Measurements from ENCODE around the gene CNTN4. TPM values are rescaled to one million over a fixed set of nuclear protein-coding genes. Genes with fewer than 3 reads are reported as not detected.

Gene CNTN4
- total RNA-seq, 1 donor from 2014 or later: not detected

DNA sequence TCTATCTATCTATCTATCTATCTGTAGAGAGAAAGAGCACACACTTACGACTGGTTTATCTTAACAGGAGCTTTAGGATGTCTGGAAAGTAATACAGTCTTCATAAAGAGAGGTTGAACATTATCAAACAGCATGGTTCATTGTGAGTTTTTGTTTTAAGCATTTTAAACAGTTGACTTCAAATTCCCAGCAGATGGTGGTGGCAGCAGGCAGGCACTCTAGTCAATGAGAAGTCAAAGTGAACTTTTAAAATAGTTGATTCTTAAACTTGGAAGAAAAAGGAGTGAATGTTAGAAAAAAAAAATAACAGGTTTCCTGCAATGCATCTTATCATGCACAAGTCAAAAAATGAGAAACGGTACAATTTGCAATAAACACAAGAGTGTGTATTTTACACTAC, 578.8 kb downstream of the CNTN4 start:
- intact Hi-C loops (cut with micrococcal nuclease): no loop called here

DNA sequence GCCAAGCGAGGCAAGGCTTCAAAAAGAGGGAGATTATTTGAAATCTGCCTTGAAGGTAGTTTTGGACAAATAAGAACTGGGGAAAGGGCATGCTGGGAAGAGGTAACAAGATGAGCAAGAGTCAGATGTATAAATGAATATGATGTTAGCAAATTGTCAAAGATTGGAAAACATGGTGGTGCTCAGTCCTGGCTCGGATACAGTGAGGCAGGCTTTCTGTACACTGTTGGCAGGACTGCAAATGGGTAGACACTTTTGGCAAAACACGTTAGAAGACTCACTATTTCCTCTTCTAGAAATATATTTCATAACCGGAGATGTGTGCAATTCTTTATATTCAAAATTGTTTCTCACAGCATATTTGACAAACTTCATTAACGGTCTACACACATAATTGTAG, 581.6 kb downstream of the CNTN4 start:
- intact Hi-C loops (cut with micrococcal nuclease): no loop called here

DNA sequence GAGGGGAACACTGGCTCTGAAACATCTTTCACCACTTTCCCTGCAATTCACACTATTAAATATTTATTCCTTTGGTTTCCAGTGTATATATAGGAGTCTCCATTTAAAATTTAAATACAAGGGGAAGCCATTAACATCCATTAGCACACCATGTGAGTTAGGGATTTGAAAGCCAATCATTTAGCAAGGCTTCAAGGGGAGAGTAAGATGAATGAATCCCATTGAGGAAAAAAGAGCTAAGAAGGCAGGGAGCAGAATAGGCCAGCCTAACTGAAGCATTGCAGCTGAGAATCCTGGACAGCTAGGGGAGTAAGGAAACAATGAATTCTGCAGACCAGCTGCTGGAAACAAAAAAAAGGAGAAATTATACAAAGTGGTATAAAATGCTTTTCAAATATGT, 585.4 kb downstream of the CNTN4 start:
- intact Hi-C loops (cut with micrococcal nuclease): no loop called here

DNA sequence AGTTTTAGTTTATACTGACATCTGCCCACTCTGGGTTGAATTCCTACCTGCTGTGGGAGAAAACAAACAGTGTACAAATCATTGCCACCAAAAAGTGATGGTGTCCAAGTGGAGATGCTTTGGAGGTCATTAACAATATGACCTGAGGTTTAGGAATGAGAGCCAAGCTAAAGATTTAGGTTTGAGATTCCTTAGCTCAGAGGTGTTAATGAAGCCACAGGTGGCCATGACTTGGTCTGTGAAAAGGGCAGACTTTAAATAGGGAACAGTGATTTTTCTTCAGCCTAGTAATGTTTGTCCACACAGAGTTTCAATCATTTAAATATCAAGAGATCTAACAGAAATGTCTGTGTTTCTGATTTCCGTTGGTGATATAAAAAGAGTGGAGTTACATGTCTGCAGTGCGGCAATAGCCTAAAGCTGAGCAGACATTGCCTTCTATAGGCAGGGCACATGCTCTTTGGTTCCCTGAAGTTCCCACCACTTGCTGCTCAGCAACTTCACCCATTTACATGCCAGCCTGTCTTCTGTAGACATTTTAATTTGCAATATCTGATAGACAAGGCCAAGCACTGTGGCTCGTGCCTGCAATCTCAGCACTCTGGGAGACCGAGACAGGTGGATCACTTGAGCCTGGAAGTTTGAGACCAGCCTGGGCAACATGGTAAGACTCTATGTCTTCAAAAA, 588.3 kb downstream of the CNTN4 start:
- intact Hi-C loops (cut with micrococcal nuclease): no loop called here

DNA sequence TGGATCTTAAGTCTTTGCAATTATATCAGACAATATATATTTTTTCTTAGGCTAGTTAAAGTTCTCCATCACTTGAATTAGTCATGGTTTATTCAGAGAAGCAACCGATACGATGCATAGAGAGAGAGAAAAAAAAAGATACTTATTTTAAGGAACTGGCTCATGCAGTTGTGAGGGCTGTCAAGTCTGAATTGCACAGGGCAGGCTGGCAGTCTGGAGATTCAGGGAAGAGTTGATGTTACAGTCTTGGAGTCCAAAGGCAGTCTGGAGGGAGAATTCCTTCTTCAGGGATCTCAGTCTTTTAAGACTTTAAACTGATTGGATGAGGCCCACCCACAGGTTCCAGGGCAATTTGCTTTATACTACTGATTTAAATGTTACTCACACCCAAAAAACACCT, 598.9 kb downstream of the CNTN4 start:
- intact Hi-C loops (cut with micrococcal nuclease): no loop called here

DNA sequence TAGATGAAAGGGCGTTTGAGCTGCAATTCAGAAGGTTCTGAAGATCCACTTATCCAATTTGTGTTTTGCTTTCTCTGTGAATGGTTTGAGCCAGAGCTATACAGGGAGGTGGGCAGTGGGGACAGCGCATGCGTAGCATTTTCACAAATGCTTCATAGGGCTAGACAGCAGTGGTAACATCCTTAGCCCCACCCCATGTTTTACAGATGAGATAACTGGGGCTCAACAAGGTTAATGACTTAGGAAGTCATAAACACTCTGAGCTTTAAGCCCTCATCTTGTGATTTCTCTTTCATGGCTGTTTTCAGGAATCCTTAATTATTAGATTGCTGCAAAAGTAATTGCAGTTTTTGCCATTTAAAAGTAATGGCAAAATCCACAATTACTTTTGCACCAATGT, 602.8 kb downstream of the CNTN4 start:
- intact Hi-C loops (cut with micrococcal nuclease): no loop called here

DNA sequence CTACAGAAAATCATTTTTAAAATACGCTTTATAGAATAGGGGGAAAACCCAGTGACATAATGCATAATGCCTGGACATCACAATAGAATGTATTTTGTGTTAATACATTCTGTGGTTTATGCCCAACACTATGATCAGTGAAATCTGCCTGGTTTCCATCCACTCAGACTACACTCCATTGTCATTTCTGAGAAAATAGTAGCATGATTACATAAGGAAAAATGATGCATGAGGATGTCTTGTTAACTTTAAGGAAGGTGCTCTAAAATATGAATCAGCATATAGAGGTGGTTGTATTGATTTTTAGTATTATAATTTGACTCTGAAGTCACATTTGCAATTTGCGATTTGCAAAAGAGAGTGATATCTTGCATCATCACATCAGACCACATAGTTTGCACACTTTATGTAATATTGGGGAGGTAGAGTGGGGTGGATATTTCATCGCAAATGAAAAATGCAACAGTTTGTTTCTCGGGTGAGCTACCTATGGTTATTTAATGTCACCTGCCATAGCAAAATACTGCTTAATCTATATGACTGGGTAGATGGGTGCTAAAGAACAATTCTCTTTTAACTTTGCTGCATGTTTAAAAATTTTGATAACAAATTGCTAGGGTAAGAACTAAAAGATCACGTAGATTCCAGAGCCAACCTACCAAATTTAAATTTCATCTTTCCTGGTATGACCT, 607.6 kb downstream of the CNTN4 start:
- intact Hi-C loops (cut with micrococcal nuclease): loop anchor here (5.0 kb wide), 1 partner anchor 466 kb away; no protein-coding TSS in a partner anchor

DNA sequence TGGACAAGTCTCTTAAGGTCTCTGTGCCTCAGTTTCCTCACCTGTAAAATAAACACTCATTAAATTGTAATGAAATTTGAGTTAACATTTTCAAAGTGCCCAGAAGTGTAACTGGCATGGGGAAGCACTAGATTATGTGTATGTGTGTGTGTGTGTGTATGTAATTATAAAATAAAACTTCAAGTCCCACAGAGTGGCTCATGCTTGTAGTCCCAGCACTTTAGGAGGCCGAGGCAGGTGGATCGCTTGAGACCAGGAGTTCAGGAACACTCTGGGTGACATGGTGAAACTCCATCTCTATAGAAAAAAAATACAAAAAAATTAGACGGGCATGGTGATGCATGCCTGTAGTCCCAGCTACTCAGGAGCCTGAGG, 608.2 kb downstream of the CNTN4 start:
- intact Hi-C loops (cut with micrococcal nuclease): loop anchor here (5.0 kb wide), 1 partner anchor 465 kb away; no protein-coding TSS in a partner anchor

DNA sequence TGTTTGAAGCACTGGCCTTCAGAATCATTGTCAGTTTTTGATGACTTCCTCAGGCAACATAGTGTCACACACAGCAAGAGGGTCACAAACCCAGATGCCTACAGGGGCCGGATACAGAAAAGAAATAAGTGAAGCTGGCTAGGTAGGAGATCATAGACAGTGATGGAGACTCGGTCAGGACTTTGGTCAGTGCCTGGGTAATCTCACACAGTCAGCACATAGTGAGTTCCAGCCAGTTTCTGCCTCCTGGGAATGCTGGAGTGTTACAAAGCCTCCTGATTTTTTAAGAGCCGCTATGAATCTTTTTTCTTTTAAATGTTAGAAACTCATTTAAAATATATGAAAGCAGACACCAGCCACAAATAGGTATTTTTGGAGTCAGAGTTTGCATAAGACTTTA, 612.4 kb downstream of the CNTN4 start:
- intact Hi-C loops (cut with micrococcal nuclease): no loop called here

DNA sequence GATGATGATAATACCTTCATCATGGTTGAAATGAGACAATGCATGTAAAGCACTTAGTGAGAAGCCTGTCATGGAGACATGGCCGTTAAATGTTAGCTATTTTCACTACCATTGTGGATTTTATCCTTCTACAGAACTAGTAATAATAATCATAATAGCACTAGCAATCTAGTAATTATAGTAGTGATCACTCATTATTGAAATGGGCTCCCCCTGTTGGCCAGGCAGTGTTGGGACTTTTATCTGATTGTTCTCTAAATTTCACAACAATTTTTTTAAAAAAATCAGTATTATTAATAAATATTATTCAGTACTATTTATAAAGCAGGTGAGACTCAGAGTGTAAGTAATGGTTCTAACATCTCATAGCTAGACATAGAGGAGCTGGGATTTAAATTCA, 615.3 kb downstream of the CNTN4 start:
- intact Hi-C loops (cut with micrococcal nuclease): no loop called here

DNA sequence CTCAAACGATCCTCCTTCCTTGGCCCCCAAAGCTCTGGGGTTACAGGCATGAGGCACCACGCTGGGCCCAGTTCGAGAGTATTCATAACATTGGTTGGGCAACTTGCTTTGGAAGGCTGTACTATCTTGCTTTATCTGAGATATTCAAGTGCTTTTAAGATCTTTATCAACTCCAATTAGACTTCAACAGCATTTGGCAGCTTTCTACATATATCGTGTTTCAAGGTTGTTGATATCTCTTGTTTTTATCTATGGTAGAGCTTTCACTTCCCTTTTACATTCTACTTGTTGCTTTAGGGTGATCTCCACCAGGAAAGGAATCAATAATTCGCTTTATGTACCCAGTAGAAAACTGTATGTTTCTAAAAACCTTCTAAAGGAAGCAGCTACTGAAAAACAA, 616.2 kb downstream of the CNTN4 start:
- intact Hi-C loops (cut with micrococcal nuclease): no loop called here

DNA sequence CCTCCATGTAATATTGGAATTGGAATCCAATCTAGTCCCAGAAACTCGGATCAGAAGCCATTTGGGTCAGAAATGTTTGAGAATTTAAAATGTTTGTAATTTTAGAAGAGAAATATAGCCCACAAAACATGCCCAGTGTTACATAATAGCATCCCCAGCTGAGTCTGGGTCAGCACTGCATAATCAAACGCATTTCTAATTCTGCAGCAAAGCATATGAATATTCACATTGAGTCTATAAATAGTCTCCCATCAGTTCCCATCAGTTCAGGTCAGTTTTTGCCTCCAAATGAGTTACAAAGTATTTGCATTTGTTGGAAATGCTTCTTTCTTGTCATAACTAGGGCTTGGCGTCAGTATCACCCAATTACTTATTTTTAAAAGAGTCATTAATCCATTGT, 628.4 kb downstream of the CNTN4 start:
- intact Hi-C loops (cut with micrococcal nuclease): no loop called here

DNA sequence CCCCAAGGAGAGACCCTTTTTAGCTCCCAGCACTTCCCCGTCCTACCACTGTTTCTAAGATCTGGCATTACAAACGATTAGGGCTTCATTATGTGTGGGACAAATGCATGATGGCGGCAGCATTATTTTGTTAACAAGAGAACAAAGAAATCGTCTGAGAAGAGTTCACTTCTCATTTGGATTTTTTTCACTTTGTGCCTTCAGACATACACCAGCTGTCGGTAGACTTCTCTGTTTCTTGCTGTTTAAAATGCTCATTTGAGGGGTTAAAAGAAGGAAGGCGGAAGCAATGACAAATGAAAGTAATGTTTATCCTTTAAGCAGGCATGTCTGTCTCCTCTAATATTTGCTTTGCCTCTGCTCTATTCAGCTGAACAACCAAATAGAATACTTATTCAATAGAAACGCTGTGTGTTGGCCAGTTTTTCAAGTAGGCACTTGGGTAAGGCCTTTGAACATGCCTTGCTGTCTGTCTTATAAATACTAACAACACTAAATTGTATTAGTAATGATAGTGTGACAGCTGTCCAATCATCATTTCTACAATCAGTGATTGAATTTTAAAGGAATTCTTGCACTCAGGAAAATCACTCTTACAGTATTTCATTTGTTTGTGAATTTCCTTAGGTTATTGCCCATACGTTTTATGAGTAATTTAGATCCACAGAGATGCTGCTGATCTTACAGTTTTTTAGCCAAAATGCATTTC, 629.1 kb downstream of the CNTN4 start:
- intact Hi-C loops (cut with micrococcal nuclease): no loop called here

DNA sequence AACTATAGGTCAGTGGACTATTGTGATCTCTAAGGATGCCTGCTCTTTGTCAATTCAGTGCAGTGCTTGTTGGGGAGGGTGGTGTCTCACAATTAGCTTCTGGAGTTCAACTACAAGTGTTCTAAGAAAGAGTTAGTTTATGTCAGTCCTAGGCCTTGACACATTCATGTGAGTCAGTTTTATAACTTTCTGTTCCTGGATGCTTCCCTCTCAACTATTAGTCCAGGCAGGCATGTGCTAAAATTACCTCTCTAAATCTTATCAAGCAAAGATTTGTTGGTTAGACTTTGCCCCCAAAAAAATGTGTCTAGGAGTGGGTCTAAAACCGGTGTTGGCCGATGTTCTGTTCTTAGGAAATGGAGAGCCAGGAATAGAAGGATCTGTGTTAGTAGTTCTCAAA, 633.2 kb downstream of the CNTN4 start:
- intact Hi-C loops (cut with micrococcal nuclease): no loop called here

DNA sequence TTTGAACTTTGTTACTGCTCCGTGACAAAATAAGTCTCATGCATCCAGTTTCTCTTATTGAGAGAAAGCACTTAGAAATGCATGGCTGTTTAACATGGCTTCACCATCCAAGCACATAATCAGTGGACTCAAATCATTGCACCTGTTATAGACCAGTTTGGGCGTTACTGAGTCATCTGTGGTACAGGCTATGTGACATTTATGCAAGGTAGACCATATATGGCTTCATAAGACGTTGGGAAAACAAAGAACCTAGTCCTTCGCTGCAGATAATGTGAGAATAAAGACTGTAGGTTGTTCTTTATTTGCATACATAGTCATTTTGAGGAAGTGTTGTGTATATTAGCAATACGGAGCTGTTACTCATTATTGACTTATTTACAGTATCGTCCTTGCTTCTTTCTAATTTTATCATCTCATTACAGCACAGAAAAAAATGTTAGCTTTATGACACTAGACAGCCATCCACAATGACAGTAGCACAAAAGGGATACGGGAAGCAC, 636.8 kb downstream of the CNTN4 start:
- intact Hi-C loops (cut with micrococcal nuclease): no loop called here

DNA sequence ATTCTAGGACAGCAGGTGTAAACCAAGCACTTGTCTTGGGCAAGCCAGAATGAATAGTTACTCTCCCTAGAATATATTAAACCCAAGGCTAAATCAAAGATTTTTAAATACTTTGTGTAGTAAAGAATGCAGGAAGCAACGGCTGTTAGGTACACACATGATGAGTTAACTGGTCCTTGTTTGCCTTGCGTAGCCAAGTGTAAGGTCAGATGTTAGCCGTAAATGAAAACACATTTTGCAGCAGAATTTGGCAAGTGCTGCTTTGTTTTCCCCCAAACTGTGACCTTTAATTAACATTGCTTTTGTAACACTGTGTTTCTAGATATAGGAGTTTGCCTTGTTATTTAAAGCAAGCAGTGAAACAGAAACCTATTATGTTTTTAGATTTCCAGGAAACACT, 642.9 kb downstream of the CNTN4 start:
- intact Hi-C loops (cut with micrococcal nuclease): no loop called here

DNA sequence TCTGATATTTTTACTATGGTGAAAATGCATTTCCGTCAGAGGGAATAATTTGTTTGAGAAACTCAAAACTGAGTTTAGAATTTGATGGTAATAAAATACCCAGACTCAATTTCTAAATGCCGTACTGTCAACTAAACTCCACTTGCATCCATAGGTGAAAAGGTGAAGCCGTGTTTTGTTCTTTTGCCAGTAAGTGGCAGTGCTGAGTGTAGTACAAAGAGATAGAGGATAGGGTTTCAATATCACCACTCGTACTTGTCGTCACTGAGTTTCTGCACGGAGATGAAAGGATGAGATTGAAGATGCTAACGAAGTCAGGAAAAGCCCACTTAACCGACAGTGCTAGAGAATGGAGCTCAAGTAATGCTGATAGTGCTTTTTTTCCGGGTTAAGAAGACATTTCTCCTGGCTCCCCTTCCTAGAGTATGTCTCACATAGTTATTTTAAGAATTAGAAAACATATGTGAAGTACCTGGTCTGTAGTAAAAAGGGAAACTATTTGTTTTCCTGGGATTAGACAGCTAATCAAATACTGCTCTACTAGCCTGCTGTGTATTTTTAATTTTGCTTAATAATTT, 666.4 kb downstream of the CNTN4 start:
- intact Hi-C loops (cut with micrococcal nuclease): loop anchor here (1.0 kb wide), 1 partner anchor 414 kb away; the partner anchor contains the start of gene CRBN

DNA sequence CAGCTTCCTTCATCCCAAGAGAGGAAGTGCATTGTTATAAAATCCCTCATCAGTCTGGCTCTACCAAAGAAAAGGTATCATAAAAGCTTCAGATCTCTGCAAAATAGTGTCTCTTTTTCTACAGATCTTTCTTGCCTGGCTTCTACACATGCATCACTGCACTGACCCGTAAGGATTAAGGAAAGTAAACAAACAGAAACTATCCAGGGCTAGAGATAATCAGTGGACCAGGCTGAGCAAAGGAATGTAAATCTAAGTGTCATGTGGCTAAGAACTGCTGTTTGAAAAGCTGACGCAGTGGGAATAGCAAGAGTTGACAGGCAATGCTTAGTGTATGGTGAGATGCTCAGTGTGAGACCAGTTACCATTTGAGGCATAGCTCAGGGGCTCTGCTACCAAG, 671.8 kb downstream of the CNTN4 start:
- intact Hi-C loops (cut with micrococcal nuclease): no loop called here

DNA sequence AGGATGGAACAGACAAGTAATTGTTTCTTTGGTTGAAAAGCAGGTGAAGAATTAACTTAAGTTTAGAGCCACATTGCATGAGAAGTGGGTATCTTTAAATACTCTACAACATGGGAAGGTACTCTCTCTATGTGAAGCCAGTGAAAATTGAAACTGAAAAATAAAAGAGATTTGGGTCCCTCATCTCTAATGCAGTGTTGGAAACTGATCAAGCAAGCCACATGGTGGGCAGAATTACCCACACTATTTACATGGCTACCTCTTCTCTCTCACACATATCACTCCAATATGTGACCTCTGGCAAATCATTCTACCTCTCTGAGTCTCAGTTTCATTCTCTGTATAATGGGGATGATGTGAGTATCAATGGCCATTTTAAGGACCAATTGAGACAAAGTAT, 672.5 kb downstream of the CNTN4 start:
- intact Hi-C loops (cut with micrococcal nuclease): no loop called here

DNA sequence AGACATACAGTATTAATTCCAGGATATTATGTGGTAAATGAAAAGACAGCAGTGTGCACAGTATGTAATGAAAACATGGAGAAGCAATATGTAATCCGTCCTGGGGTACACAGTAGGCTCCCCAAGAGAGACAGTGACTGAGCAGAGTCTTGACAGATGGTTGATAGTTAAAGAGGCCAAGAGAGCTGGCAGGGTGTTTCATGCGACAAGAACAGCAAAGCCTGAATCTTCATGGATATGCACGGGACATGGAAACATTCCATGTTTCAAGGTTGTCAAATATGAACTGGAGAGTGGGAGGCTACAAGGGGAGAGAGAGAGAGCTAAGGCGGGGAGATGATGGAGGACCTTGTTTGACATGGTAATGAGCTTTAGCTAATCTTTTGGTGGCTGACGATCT, 673.1 kb downstream of the CNTN4 start:
- intact Hi-C loops (cut with micrococcal nuclease): no loop called here

DNA sequence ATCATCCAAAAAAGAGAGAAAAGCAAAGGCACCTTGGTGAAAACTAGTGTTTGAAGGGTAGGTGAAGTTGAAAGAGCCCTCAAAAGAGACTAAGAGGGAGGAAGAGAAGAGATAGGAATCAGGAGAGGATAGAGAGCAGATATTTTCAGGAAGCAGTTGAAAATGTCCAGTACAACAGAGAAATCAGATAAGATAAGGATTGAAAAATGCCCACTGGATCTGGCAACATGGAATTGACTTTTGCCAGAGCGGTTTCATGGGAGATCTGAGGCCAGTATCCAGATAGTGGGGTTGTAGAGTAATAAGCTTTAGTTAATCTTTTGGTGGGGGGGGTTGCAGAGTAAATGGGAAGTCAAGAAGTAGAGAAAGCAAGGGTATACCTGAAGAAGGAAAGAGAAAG, 674.1 kb downstream of the CNTN4 start:
- intact Hi-C loops (cut with micrococcal nuclease): no loop called here
